ENCODE measurements around the gene IL17RD. TPM values are rescaled to one million over a fixed set of nuclear protein-coding genes. Genes with fewer than 3 reads are reported as not detected.

The IL17RD gene
- total RNA-seq, 4 donors from 2014 or later: 2.9 to 5.9 (median 5.4) TPM

GRCh38 chr3:57076422-57076951 lies 88.7 kb downstream of the IL17RD start:
- DNase-seq (ENCODE audit: low spot score in 2 of 2): no peak
- WGBS, 2 donors: 94 to 97% methylated on average over 3 of the region's 3 CpGs
- no peak for TF ChIP-seq POLR2A (IDR thresholded peaks at IDR 0.05)
- TF ChIP-seq, protein P1, sequence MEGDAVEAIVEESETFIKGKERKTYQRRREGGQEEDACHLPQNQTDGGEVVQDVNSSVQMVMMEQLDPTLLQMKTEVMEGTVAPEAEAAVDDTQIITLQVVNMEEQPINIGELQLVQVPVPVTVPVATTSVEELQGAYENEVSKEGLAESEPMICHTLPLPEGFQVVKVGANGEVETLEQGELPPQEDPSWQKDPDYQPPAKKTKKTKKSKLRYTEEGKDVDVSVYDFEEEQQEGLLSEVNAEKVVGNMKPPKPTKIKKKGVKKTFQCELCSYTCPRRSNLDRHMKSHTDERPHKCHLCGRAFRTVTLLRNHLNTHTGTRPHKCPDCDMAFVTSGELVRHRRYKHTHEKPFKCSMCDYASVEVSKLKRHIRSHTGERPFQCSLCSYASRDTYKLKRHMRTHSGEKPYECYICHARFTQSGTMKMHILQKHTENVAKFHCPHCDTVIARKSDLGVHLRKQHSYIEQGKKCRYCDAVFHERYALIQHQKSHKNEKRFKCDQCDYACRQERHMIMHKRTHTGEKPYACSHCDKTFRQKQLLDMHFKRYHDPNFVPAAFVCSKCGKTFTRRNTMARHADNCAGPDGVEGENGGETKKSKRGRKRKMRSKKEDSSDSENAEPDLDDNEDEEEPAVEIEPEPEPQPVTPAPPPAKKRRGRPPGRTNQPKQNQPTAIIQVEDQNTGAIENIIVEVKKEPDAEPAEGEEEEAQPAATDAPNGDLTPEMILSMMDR (IDR thresholded peaks at IDR 0.05): no peak
- intact Hi-C loops (cut with DNase I; ENCODE audit: low total_unique reads): no loop called here
- no peak overlapping the region for H3K4me3 ChIP-seq (ENCODE audit: low read depth, poor library complexity, severe bottlenecking)

- DNase-seq (ENCODE audit: low spot score in 2 of 2): no peak
Measured at GRCh38 chr3:57074135-57074534, 91.0 kb downstream of the IL17RD start.

GRCh38 chr3:57073628-57074027 lies 91.5 kb downstream of the IL17RD start:
- 81 to 86% methylated on average over 3 of the region's 3 CpGs for WGBS, 2 donors
- H3K4me3 ChIP-seq (ENCODE audit: low read depth, poor library complexity, severe bottlenecking): no peak overlapping the region
- DNase-seq (ENCODE audit: low spot score in 2 of 2): no peak
- intact Hi-C loops (cut with DNase I; ENCODE audit: low total_unique reads): no loop called here
- TF ChIP-seq, protein P1 (IDR thresholded peaks at IDR 0.05): no peak
- no peak for TF ChIP-seq POLR2A (IDR thresholded peaks at IDR 0.05)

More at GRCh38 chr3:57074135-57074534, 91.0 kb downstream of the IL17RD start:
- H3K4me3 ChIP-seq (ENCODE audit: low read depth, poor library complexity, severe bottlenecking): no peak overlapping the region
- intact Hi-C loops (cut with DNase I; ENCODE audit: low total_unique reads): no loop called here
- TF ChIP-seq, protein P1 (IDR thresholded peaks at IDR 0.05): no peak
- TF ChIP-seq POLR2A (IDR thresholded peaks at IDR 0.05): no peak
- 86% methylated on average over 4 of the region's 4 CpGs for WGBS, 2 donors

GRCh38 chr3:57069503-57069902 lies 95.7 kb downstream of the IL17RD start:
- no peak for DNase-seq (ENCODE audit: low spot score in 2 of 2)
- 36 to 45% methylated on average over 6 of the region's 6 CpGs for WGBS, 2 donors
- H3K4me3 ChIP-seq (ENCODE audit: low read depth, poor library complexity, severe bottlenecking): no peak overlapping the region
- intact Hi-C loops (cut with DNase I; ENCODE audit: low total_unique reads): no loop called here
- TF ChIP-seq, protein P1 (IDR thresholded peaks at IDR 0.05): no peak
- no peak for TF ChIP-seq POLR2A (IDR thresholded peaks at IDR 0.05)

- no peak overlapping the region for H3K4me3 ChIP-seq (ENCODE audit: low read depth, poor library complexity, severe bottlenecking)
- no peak for TF ChIP-seq POLR2A (IDR thresholded peaks at IDR 0.05)
- TF ChIP-seq, protein P1 (IDR thresholded peaks at IDR 0.05): no peak
- WGBS, 2 donors: 11 to 12% methylated on average over 11 of the region's 11 CpGs
- intact Hi-C loops (cut with DNase I; ENCODE audit: low total_unique reads): no loop called here
- DNase-seq (ENCODE audit: low spot score in 2 of 2): peak; percentile 84 to 91
Measured at GRCh38 chr3:57068437-57069089, 96.6 kb downstream of the IL17RD start.
